Measurements from ENCODE around the gene ICAM2. TPM values are rescaled to one million over a fixed set of nuclear protein-coding genes. Genes with fewer than 3 reads are reported as not detected.

The ICAM2 gene
- under 1 TPM in 1 of 2 donors, not detected in 1; 0.33 TPM for total RNA-seq

DNA sequence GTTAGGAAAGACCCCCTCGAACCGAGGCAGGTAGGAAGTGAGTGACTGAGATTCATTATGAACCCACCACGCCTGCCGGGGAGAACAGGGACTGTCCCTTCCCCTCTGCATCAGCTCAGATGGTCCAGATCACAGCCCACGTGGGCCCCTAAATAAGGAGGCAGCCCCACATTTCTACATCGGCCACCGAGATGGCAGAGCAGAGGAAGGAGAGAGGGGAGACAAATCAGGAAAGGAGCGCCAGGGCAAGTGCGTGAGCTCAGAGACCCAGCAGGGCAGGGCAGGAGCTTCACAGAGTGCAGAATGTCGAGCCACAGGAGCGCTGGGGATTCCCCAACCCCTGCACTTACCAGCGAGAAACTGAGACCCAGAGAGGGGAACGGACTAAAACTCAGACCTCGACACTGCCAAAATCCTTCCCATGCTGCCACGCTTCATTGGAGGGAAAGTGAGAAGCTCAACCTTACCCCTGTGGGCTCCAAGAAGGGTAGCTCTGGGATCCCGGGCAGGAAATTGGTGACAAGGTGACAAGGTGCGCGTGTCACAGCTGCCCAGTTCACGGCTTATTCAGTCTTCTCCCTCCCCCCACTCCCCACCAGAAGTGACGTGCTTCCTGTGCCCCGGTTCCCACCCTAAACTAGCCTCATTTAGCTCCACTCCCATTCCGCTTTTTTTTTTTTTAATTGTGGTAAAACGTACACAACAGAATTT, at the start of gene ICAM2:
TSS of gene ICAM2 (minus strand) at position 578 of the 711 bp plus-strand sequence. CDS start 13,942 bp downstream, outside the sequence.

DNA sequence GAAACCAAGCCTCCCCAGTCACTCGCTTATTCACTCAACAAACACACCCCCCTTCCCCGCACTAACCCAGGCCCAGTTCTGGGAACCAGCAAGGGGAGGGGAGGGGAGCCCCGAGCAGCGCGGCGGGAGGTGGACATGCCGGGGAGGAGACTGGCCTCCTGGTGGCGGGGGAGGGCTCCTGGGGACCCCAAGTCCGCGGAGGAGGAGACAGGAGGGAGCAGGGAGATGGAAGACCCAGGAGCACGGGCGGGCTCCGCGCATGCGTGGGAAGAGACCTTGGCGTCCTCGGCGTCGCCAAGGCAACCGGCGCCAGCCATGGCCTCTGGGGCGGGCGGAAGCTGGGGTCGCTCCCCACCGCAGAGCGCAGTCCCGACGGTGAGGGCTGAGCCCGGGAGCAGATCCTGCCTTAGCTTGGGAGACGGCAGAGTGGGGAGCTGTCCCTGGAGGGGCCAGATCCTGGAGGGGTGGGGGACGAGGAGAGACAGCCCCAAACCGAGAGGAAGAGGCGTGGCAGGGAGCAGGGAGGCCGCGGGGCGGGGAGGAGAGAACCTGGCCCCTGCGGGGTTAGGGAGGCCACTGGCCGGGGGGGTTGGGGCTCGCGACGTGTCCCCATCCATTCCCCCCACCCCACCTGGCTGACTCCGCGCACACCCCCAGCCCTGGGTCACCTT, 22.2 kb downstream of the ICAM2 start, which contains the start of gene PRR29:
TSS of gene PRR29 (plus strand) at position 302 of the 671 bp plus-strand sequence. CDS start at position 316, 14 bp downstream.

DNA sequence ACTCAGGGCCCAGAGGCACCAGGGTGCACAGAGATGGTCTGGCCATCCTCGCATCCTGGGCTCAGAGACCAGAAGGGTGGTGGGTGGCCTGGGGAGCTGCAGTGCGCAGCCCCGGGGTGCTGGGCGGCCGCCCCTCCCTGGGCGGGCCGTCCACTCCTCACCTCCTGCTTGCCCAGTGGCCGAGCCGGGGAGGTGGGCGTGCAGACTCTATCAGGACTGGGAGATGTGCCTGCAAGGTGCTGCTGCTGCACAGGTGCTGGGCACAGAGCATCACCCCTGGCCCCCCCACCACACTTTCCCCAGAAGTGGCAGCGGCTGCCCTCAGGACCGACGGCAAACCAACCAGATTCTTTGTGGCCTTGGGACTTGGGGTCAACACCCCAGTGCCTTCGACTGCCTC, 47.6 kb downstream of the ICAM2 start, which contains the start of gene SCN4A:
TSS of gene SCN4A (minus strand) at position 123 of the 400 bp plus-strand sequence. CDS start at position 46, 77 bp downstream.

Other genes with a start within 250 kb of the ICAM2 start
- 10 to 100 TPM; 57.5 to 75.6 TPM for gene CCDC47, start 247.0 kb downstream of the ICAM2 start, total RNA-seq
- 10 to 100 TPM; 63.3 to 67.9 TPM for gene DDX42, start 246.5 kb downstream of the ICAM2 start, total RNA-seq
- gene PSMC5, start 193.2 kb downstream of the ICAM2 start, total RNA-seq, result 10 to 100 TPM; 21.3 to 43.0 TPM
- gene FTSJ3, start 193.0 kb downstream of the ICAM2 start, total RNA-seq, result 10 to 100 TPM; 57.8 to 80.9 TPM
- 10 to 100 TPM; 93.6 to 97.7 TPM for gene SMARCD2, start 177.9 kb downstream of the ICAM2 start, total RNA-seq
- not detected for gene CSH2, start 147.0 kb downstream of the ICAM2 start, total RNA-seq
- gene GH2, start 138.7 kb downstream of the ICAM2 start, total RNA-seq, result not detected
- not detected for gene CSH1, start 124.1 kb downstream of the ICAM2 start, total RNA-seq
- gene CSHL1, start 109.4 kb downstream of the ICAM2 start, total RNA-seq, result not detected
- gene GH1, start 101.8 kb downstream of the ICAM2 start, total RNA-seq, result not detected
- 10 to 100 TPM; 20.6 to 29.0 TPM for gene CD79B, start 88.3 kb downstream of the ICAM2 start, total RNA-seq
- gene SCN4A, start 47.7 kb downstream of the ICAM2 start, total RNA-seq, result not detected
- under 1 TPM in 1 of 2 donors, not detected in 1; under 0.01 TPM for gene PRR29, start 22.3 kb downstream of the ICAM2 start, total RNA-seq
- 1 to 10 TPM; 4.5 to 5.0 TPM for gene ERN1, start 109.5 kb upstream of the ICAM2 start, total RNA-seq
- gene TEX2, start 242.6 kb upstream of the ICAM2 start, total RNA-seq, result 10 to 100 TPM; 25.8 to 35.3 TPM